ENCODE results near the gene DMKN.

- TF ChIP-seq, protein P1, sequence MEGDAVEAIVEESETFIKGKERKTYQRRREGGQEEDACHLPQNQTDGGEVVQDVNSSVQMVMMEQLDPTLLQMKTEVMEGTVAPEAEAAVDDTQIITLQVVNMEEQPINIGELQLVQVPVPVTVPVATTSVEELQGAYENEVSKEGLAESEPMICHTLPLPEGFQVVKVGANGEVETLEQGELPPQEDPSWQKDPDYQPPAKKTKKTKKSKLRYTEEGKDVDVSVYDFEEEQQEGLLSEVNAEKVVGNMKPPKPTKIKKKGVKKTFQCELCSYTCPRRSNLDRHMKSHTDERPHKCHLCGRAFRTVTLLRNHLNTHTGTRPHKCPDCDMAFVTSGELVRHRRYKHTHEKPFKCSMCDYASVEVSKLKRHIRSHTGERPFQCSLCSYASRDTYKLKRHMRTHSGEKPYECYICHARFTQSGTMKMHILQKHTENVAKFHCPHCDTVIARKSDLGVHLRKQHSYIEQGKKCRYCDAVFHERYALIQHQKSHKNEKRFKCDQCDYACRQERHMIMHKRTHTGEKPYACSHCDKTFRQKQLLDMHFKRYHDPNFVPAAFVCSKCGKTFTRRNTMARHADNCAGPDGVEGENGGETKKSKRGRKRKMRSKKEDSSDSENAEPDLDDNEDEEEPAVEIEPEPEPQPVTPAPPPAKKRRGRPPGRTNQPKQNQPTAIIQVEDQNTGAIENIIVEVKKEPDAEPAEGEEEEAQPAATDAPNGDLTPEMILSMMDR (IDR thresholded peaks at IDR 0.05), result no peak
- TF ChIP-seq POLR2AphosphoS5 (IDR thresholded peaks at IDR 0.05) (no peak), POLR2A (IDR thresholded peaks at IDR 0.05) (no peak)
Observed at GRCh38 chr19:35514282-35514809, 897 bp upstream of the DMKN start.

All from transverse colon (tissue), 4 donors.